ENCODE data around the gene TMEM190.

- TF ChIP-seq CTCF (IDR thresholded peaks at IDR 0.05) (no peak), POLR2A (IDR thresholded peaks at IDR 0.05) (no peak)
Observed at GRCh38 chr19:55355213-55355821, 21.3 kb upstream of the TMEM190 start.

Measured in tibial nerve (tissue), 3 donors.